RWPE2 (cell line): ENCODE data around the gene CRMP1.

Source experiments
- ATAC-seq: fragments of 200-7000 bp; cut with Tn5 transposase; 3 replicates; pipeline ENCODE4 v1.9.1; 2021; ENCODE audit warnings: low read depth
- DNase-seq: peaks from one replicate; pipeline ENCODE4 v3.0.0-alpha.2; 2020; ENCODE audit warnings: low spot score
- H3K27ac ChIP-seq: fragments of 450-650 bp; 2 replicates; pipeline ENCODE4 v1.5.1; 2017; ENCODE audit warnings: mild to moderate bottlenecking; ENCODE audit not compliant: poor library complexity, severe bottlenecking
- H3K27me3 ChIP-seq: fragments of 250-450 bp; sonication (Bioruptor Pico); 2 replicates; pipeline ENCODE4 v1.5.1; 2021; ENCODE audit warnings: mild to moderate bottlenecking, moderate library complexity; ENCODE audit not compliant: insufficient read depth, poor library complexity, severe bottlenecking
- H3K36me3 ChIP-seq: fragments of 250-450 bp; sonication (Bioruptor Pico); 2 replicates; pipeline ENCODE4 v1.5.1; 2020; ENCODE audit warnings: low read depth, mild to moderate bottlenecking, moderate library complexity
- H3K4me1 ChIP-seq: fragments of 250-450 bp; sonication (Bioruptor Pico); 2 replicates; pipeline ENCODE4 v1.5.1; 2021; ENCODE audit warnings: mild to moderate bottlenecking, moderate library complexity; ENCODE audit not compliant: insufficient read depth, poor library complexity, severe bottlenecking
- H3K4me3 ChIP-seq: fragments of 250-450 bp; sonication (Bioruptor Pico); 2 replicates; pipeline ENCODE4 v1.5.1; 2021; ENCODE audit warnings: mild to moderate bottlenecking, moderate library complexity; ENCODE audit not compliant: severe bottlenecking
- H3K9me3 ChIP-seq: fragments of 250-450 bp; sonication (Bioruptor Pico); 2 replicates; pipeline ENCODE4 v1.5.1; 2021; ENCODE audit warnings: mild to moderate bottlenecking, moderate library complexity; ENCODE audit not compliant: severe bottlenecking
- TF ChIP-seq, protein P1 (sequence below): fragments of 450-650 bp; IDR thresholded peaks from one replicate; pipeline ENCODE4 v1.5.1; 2017; ENCODE audit warnings: mild to moderate bottlenecking, moderate library complexity; ENCODE audit not compliant: poor library complexity, severe bottlenecking

Gene CRMP1

DNA sequence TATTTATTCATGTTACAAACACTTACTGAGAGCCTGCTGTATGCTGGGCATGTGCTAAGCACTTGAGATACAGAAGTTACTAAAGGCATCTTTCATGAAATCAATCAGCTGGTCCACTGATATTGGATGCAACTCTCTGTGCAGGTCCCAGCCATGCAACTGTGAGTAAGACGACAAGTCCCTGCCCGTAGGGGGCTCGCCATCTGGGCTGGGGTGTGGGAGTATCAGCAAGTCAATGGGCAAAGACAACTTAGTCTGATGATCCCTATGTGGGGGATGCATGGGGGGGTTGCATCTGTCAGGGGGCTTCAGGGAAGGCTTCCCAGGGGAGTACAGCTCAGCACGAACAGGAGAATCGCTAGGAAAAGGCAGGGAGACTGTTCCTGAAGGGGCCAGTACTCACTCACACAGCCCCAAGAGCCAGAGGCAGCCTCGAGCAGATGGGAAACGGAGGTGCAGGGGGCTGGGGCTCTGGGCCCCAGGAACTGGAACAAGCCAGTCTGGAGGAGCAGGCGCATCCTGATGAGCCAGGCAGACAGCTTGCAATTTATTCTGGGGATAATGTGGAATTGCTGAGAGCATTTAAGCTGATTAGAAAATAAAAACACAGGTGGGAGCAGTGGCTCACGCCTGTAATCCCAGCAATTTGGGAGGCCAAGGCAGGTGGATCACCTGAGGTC, 40.2 kb downstream of the CRMP1 start:
- DNase-seq (no peak), ATAC-seq (no peak)
- peaks cover 14% of the 10 kb centered on the region for H3K27me3 ChIP-seq
- H3K36me3 ChIP-seq = no peaks in the 10 kb centered on the region
- TF ChIP-seq, protein P1, sequence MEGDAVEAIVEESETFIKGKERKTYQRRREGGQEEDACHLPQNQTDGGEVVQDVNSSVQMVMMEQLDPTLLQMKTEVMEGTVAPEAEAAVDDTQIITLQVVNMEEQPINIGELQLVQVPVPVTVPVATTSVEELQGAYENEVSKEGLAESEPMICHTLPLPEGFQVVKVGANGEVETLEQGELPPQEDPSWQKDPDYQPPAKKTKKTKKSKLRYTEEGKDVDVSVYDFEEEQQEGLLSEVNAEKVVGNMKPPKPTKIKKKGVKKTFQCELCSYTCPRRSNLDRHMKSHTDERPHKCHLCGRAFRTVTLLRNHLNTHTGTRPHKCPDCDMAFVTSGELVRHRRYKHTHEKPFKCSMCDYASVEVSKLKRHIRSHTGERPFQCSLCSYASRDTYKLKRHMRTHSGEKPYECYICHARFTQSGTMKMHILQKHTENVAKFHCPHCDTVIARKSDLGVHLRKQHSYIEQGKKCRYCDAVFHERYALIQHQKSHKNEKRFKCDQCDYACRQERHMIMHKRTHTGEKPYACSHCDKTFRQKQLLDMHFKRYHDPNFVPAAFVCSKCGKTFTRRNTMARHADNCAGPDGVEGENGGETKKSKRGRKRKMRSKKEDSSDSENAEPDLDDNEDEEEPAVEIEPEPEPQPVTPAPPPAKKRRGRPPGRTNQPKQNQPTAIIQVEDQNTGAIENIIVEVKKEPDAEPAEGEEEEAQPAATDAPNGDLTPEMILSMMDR = no peak
- H3K9me3 ChIP-seq = no peaks in the 10 kb centered on the region
- H3K27ac ChIP-seq = no peak overlapping the region
- H3K4me1 ChIP-seq = no peaks in the 10 kb centered on the region
- no peak overlapping the region for H3K4me3 ChIP-seq

DNA sequence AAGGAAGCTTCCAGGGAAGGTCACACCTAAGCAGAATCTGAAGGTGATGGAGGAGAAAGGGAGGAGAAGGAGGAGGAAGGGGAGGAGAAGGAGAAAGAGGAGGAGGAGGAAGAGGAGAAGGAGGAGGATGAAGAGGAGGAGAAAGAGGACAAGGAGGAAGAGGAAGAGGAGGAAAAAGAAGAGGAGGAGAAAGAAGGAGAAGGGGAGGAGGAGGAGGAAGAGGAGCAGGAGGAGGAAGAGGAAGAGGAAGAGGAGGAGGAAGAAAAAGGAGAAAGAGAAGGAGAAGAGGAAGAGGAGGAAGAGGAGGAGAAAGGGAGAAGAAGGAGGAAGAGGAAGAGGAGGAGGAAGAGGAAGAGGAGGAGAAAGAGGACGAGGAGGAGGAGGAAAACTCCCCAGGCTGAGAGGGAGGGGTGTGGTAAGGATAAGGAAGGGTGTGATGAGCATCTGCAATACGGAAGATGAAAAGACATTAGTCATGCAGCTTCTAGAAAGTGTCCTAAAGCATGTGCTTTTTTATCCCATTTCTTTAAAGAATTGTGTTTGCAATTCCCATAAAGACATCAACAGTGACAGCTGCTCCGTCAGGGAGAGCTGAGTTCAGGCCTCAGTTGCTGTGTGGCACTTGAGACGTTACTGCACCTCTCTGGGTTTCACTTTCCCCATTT, 41.1 kb downstream of the CRMP1 start:
- H3K4me1 ChIP-seq = no peaks in the 10 kb centered on the region
- H3K27ac ChIP-seq = no peak overlapping the region
- no peaks in the 10 kb centered on the region for H3K36me3 ChIP-seq
- no peak overlapping the region for H3K4me3 ChIP-seq
- TF ChIP-seq, protein P1 = no peak
- H3K9me3 ChIP-seq = no peaks in the 10 kb centered on the region
- ATAC-seq = no peak
- no peak for DNase-seq
- peaks cover 14% of the 10 kb centered on the region for H3K27me3 ChIP-seq

DNA sequence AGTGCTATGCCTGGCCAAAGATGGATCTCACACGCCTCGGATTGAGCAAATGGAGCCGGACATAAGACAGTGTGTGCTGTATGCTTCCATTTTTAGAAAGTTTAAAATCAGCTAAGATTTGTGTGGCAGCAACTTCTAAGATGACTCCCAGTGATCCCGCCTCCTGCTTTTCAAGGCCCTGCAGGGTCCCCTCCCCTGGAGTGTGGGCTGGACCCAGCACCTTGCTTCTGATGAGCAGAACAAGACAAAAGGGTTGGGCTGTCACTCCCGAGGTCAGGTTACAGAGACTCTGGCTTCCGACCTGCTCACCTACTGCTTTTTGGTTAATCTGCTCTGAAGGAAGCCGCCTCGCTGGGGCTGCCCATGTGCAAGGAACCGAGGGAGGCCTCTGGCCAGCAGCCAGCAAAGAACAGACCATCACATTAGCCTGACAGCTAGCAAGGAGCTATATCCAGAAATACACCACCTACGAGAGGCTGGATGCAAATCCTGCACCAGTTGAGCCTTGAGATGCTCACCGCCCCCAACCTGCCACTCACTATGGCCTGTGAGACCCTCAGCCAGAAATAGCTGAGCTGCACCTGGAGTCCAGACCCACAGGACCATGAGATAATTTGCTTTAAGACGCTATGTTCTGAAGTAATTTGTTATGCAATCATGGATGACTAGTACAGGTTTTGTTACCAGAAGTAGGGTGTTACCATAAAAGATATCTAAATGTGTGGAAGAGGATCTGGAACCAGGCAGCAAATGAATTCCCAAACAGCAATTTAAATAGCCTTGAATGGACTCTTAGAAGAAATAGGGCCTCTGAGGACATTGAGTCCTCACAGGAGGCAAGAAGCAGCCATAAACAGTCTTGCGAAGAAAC, 47.6 kb downstream of the CRMP1 start:
- ATAC-seq = no peak
- DNase-seq = no peak
- H3K4me3 ChIP-seq = no peak overlapping the region
- peaks cover 11% of the 10 kb centered on the region for H3K27me3 ChIP-seq
- TF ChIP-seq, protein P1 = no peak
- no peaks in the 10 kb centered on the region for H3K36me3 ChIP-seq
- H3K4me1 ChIP-seq = no peaks in the 10 kb centered on the region
- H3K27ac ChIP-seq = no peak overlapping the region
- H3K9me3 ChIP-seq = no peaks in the 10 kb centered on the region

DNA sequence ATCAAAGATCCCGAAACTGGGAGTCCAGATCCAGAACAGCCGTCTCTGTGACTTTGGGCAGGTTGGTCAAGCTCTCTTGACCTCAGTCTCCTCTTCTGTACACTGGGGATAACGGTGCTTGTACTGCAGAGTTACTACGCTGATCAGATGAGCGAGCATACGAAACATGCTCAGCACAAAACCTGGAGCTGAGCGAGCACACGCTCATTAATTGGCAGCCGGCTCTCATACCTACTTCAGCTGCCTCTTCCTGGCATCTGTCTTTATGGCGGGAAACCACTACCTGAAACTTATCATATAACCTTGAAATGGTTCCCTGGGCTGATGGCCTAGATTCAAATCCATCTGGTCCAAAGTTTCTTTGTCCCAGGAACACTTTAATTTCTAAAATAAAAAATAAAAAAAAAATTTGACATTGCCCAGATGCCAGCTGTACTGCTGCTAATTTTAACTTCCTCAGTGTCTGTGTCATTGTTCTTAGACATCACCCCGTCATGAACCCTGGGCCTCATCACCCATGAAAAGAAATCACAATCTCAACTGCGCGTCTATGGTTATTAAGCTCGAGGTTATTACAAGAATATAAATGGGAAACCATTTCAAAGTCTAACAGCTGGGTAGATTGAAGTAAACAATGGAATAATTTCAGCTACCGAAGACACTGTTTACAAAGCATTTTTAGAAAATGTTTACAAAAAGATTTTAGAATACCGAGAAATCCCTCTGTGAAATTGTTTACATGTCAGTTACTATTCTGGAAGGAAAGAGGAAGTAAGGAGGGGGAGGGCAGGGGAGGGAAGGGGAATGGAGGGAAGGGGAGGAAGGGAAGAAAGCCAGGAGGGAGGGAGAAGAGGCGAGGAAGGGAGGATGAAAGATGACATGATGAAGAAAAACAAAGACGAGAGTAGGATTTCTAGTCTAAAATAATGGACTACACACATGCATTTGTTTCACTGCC, 49.0 kb downstream of the CRMP1 start:
- no peak overlapping the region for H3K27ac ChIP-seq
- DNase-seq (no peak), ATAC-seq (no peak)
- TF ChIP-seq, protein P1 = no peak
- no peaks in the 10 kb centered on the region for H3K9me3 ChIP-seq
- H3K4me3 ChIP-seq = no peak overlapping the region
- no peaks in the 10 kb centered on the region for H3K36me3 ChIP-seq
- H3K4me1 ChIP-seq = no peaks in the 10 kb centered on the region
- peaks cover 11% of the 10 kb centered on the region for H3K27me3 ChIP-seq
